GM12865 (cell line): ENCODE results near the gene STMN3.
"Not testable (repeated sequence)": the region's sequence is repeated elsewhere in the genome, so short reads cannot be mapped to it uniquely, and the experiment has no call there.

Experiments
- DNase-seq: peaks from one replicate; pipeline ENCODE4 v3.0.0; 2010; ENCODE audit warnings: low read depth
- H3K4me3 ChIP-seq: 2 replicates; pipeline ENCODE4 v1.5.1; 2011; ENCODE audit warnings: mild to moderate bottlenecking, low read depth, low read length, control low read depth
- TF ChIP-seq, protein P1 (sequence below): IDR thresholded peaks from 2 replicates; pipeline ENCODE4 v1.5.1; 2011; ENCODE audit warnings: low read length, control low read depth, low read depth, inconsistent platforms; ENCODE audit not compliant: insufficient read depth; ENCODE audit errors: missing control alignments

The STMN3 gene

DNA sequence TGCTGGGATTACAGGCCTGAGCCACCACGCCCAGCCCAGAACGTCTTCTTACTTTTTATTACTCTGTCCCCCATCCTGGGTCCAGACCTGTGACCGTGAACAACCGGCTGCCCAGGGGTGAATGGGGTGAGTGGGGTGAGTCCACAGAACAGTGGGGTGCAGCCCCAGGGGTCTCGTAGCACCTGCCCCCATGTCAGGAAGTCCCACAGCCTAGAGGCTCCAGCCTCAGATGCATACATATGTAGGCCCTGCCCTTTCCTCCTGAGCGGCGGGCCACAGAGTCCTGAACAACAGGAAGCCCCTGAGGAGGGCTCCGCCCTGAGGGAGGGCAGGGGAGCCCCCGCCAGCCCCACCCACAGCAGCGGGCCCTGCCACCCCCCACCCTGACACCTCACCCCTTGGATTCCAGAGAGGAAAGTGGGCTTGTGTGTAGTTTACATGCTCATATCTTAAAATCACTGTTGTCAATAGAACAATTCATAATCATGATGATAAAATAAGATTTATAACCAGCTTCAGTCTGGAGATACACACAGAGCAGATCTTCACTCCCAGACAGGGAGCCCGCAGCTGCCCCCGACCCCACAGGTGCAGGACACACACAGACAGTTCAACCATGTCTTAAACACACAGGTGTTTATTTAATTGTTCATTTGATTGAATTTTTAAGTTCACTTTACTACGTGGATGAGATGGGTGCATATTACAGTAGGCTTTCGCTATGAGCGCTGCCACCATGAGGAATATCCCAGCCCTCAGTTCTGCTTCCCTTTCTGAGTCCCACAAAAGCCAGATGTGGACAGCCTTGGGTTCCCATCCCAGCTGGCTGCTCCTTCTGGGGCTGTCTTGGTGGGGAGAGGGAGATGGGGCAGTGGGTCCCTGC lies 13.9 kb downstream of the STMN3 start:
- TF ChIP-seq, protein P1, sequence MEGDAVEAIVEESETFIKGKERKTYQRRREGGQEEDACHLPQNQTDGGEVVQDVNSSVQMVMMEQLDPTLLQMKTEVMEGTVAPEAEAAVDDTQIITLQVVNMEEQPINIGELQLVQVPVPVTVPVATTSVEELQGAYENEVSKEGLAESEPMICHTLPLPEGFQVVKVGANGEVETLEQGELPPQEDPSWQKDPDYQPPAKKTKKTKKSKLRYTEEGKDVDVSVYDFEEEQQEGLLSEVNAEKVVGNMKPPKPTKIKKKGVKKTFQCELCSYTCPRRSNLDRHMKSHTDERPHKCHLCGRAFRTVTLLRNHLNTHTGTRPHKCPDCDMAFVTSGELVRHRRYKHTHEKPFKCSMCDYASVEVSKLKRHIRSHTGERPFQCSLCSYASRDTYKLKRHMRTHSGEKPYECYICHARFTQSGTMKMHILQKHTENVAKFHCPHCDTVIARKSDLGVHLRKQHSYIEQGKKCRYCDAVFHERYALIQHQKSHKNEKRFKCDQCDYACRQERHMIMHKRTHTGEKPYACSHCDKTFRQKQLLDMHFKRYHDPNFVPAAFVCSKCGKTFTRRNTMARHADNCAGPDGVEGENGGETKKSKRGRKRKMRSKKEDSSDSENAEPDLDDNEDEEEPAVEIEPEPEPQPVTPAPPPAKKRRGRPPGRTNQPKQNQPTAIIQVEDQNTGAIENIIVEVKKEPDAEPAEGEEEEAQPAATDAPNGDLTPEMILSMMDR: no peak
- peak; percentile 77 for DNase-seq
- peak overlapping the region; percentile 15 for H3K4me3 ChIP-seq

DNA sequence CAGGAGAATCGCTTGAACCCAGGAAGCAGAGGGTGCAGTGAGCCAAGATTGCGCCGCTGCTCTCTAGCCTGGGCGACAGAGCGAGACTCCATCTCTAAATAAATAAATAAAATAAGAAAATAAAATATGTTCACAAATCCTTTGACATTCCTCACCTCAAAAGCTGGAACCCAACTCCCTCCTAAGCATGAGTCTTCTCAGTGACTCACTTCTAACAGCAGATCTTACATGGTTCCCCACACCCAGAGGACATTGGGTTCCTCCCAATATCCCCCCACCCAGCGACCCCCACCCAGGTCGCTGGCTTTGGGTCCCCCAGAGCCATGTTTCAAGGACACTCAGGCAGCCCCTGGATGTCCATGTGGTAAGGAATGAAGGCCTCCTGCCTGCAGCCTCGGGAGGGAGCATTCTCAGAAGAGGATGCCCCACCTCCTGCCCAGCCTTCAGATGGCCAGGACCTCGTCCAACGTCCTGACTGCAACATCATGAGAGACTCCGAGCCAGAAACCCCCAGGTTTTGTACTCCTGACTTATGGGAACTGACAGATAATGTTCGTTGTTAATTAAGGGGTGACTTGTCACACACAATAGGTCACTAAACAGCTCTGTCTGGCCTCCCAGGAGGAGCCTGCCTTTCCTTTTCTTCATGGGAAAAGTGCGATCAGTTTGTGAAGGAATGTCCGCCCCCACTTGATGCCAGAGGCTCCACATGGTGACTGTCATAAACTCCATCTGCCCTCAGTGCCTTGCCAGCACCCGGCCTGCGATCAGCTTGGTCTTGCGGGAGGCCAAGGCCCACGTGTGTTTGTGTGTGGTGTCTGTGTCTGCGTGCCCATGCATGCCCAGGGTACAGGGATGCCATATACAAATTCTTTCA lies 16.2 kb downstream of the STMN3 start:
- no peak for DNase-seq
- TF ChIP-seq, protein P1: no peak
- no peak overlapping the region for H3K4me3 ChIP-seq

DNA sequence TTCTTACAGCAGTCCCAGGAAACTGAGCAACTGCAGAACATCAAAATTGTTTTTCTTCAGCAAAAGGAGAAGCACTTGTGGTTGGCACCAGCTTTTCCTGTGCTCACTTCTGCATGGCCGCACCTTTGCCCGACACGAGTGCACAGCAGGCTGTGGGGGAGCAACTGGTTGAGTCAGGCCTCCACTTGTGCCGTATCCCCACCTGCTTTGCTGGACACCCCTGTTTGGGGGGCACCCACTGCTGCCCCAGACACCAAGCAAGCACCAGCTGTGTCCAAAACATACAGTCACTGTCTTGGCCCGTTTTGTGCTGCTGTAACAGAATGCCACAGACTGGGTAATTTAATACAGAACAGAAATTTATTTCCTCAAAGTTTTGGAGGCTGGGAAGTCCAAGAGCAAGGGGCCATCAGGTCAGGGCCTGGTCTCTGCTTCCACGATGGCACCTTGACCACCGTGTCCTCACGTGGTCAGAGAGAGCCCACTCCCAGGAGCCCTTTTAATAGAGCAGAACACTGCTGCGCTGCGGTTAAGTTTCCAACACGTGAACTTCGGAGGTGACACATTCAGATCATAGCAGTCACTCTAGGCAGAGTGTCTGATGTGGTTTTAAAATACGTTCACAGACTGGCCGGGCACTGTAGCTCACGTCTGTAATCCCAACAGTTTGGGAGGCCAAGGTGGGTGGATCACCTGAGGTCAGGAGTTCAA lies 17.6 kb downstream of the STMN3 start:
- peak; percentile 85 for DNase-seq
- no peak overlapping the region for H3K4me3 ChIP-seq
- TF ChIP-seq, protein P1: no peak

DNA sequence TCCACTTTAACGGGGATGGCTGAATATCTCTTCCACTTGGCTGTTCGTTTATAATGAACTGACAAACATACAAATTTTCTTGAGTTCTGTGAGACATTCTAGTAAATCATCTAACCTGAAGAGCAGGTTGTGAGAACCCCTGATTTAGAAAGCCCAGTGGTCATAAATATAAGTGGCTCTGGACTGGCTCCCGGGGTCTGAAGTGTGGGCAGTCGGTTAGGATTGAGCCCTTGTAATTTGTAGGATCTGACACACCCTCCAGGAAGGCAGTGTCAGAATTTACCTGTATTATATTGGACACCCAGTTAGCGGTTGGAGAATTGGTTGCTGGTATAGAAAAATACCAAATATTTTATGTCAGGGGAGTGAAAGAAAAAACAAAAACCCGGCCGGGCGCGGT lies 19.5 kb downstream of the STMN3 start:
- DNase-seq: no peak

DNA sequence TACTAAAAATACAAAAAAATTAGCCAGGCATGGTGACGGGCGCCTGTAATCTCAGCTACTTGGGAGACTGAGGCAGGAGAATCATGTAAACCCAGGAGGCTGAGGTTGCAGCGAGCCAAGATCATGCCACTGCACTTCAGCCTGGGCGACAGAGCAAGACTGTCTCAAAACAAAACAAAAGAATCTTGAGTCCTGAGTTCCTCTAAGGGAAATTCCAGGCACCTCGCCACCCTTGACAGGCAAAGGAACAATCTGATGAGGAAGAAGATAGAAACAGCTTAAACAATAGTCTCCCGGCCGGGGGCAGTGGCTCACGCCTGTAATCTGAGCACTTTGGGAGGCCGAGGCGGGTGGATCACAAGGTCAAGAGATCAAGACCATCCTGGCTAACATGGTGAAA lies 21.8 kb downstream of the STMN3 start:
- not testable (repeated sequence) for H3K4me3 ChIP-seq
- DNase-seq: peak; percentile 56

More for the DNA sequence above, 19.5 kb downstream of the STMN3 start:
- H3K4me3 ChIP-seq: no peak overlapping the region
- TF ChIP-seq, protein P1: no peak

DNA sequence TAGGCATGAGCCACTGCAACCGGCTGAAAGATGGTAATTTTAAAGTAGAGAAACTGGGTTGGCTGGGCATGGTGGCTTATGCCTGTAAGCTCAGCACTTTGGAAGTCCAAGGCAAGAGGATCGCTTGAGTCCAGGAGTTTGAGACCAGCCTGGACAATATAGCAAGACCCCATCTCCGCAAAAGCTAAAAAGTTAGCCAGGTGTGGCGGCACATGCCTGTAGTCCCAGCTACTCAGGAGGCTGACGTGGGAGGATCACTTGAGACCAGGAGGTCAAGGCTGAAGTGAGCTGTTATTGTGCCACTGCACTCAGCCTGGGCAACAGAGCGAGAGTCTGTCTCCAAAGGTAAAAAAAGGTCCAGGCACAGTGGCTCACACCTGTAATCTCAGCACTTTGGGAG lies 22.3 kb downstream of the STMN3 start:
- H3K4me3 ChIP-seq, DNase-seq: not testable (repeated sequence)

DNA sequence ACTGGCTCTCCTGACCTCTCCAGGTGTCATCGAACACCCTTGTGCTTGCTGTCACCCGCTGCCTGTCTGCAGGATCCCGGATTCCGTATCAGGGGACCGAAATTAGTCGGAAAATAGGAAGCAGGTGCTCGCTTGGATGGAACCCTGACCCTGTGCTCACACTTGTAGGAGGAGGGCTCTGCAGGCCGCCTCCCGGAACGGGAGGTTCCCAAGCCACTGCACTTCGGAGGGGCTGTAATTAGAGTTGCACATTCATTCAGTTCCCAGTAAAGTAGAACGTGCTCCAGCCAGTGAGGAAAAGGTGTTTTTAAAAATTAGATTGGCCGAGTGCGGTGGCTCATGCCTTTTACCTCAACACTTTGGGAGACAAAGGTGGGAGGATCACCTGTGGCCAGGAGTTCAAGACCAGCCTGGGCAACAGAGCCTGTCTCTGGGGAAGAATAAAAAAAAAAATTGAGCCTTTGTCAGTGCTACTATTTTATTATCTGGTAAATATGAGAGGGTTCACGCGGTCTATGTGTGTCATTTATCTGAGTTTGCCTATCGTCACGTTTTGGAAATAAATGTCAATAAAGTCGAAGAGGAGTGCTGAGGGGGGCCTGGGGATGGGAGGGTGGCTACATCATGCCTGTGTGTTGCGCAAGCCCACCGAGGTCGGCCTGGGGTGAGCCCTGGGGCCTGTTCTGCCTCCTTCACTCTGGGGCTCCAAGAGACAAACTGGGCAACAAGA lies 24.8 kb downstream of the STMN3 start:
- TF ChIP-seq, protein P1: no peak
- H3K4me3 ChIP-seq: peak overlapping the region; percentile 81
- peak; percentile 89 for DNase-seq
